DMS79 (cell line): Measurements from ENCODE around the gene ESRRG.

Experiments used
- DNase-seq: peaks from one replicate; lab custom pipeline; 2025; lab: John Stamatoyannopoulos, UW

ESRRG gene

GRCh38 chr1:216502528-216503162 is 220.6 kb downstream of the ESRRG start:
- DNase-seq = no peak

GRCh38 chr1:216500273-216500967 is 222.8 kb downstream of the ESRRG start:
- no peak for DNase-seq

- DNase-seq = no peak
These were observed 223.5 kb downstream of the ESRRG start for GRCh38 chr1:216499581-216500272.

- DNase-seq = no peak
These were observed 225.0 kb downstream of the ESRRG start for GRCh38 chr1:216498277-216498676.

- DNase-seq = no peak
These were observed 238.2 kb downstream of the ESRRG start for GRCh38 chr1:216485042-216485441.

- DNase-seq = no peak
These were observed 239.4 kb downstream of the ESRRG start for GRCh38 chr1:216483672-216484401.

GRCh38 chr1:216482620-216483019 is 240.6 kb downstream of the ESRRG start:
- DNase-seq = no peak

- DNase-seq = no peak
These were observed 245.0 kb downstream of the ESRRG start for GRCh38 chr1:216478238-216478637.

- DNase-seq = no peak
These were observed 246.9 kb downstream of the ESRRG start for GRCh38 chr1:216476341-216476740.

GRCh38 chr1:216475659-216476276 is 247.5 kb downstream of the ESRRG start:
- DNase-seq = no peak

GRCh38 chr1:216466162-216466801 is 256.9 kb downstream of the ESRRG start:
- DNase-seq = no peak

- DNase-seq = no peak
These were observed 258.7 kb downstream of the ESRRG start for GRCh38 chr1:216464489-216464888.

- no peak for DNase-seq
These were observed 261.0 kb downstream of the ESRRG start for GRCh38 chr1:216462066-216462775.

- DNase-seq = no peak
These were observed 261.8 kb downstream of the ESRRG start for GRCh38 chr1:216461466-216461865.

- no peak for DNase-seq
These were observed 263.5 kb downstream of the ESRRG start for GRCh38 chr1:216459651-216460207.

- no peak for DNase-seq
These were observed 264.4 kb downstream of the ESRRG start for GRCh38 chr1:216458812-216459211.

GRCh38 chr1:216457356-216457755 is 265.9 kb downstream of the ESRRG start:
- DNase-seq = no peak

- DNase-seq = no peak
These were observed 266.5 kb downstream of the ESRRG start for GRCh38 chr1:216456682-216457081.

- DNase-seq = no peak
These were observed 269.5 kb downstream of the ESRRG start for GRCh38 chr1:216453777-216454176.
